GM19324 (cell line): Measurements from ENCODE around the gene IL19.

ENCODE experiments used
- ATAC-seq: cut with Tn5 transposase; IDR thresholded peaks from one replicate; pipeline ENCODE4 v1.9.1; 2021; ENCODE audit warnings: mild to moderate bottlenecking, moderate library complexity; ENCODE audit not compliant: unreplicated experiment, low FRiP score

IL19 gene

GRCh38 chr1:206883876-206884275 is 113.3 kb downstream of the IL19 start:
- ATAC-seq = no peak

- ATAC-seq = no peak
These were observed 114.9 kb downstream of the IL19 start for GRCh38 chr1:206885341-206886060.

- ATAC-seq = no peak
These were observed 116.3 kb downstream of the IL19 start for GRCh38 chr1:206886831-206887230.

- ATAC-seq = no peak
These were observed 117.1 kb downstream of the IL19 start for GRCh38 chr1:206887701-206888100.

- no peak for ATAC-seq
These were observed 119.8 kb downstream of the IL19 start for GRCh38 chr1:206890125-206891060.

GRCh38 chr1:206891412-206891811 is 120.8 kb downstream of the IL19 start:
- ATAC-seq = no peak
